ENCODE results near the gene NUS1.

DNA sequence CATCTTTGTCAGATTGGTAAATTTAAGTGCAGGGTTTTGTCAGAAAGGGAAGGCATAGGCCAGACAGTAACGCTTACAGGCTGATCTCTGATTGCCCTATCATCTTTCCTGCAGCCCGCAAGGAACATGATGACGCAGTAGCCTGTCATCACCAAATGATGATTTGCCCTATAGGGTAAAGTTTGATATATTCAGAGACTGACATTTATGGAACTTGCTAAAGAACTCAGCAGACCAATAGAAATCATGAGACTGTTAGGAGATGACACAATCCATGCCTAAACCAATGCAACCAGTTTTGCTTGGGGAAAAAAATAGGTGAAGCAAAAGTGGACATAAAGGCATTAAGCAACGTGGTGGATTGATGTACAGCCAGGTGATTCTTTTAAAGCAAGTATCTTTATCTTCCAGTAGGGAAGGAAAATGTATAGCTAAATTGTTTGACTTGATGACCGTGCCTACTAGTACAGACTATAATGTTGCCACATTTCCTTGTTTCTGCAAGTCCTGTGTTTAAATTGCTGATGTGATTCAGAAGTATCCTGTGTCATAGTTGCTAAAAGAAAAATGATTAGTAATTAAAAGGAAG lies 2.4 kb downstream of the NUS1 start:
- TF ChIP-seq POLR2A (IDR thresholded peaks at IDR 0.05), result no peak
- TF ChIP-seq CTCF (IDR thresholded peaks at IDR 0.05), result no peak
